Upper lobe of left lung (tissue), 6 donors: ENCODE data around the gene GBX1. TPM values are rescaled to one million over a fixed set of nuclear protein-coding genes. Genes with fewer than 3 reads are reported as not detected.

ENCODE experiments used
- ATAC-seq, 2 donors: fragments of 200-7000 bp; cut with Tn5 transposase; one replicate each; pipeline ENCODE4 v1.9.1; 2022; ENCODE audit warnings: mild to moderate bottlenecking in 2 of 2, moderate library complexity in 2 of 2; ENCODE audit not compliant: low FRiP score in 2 of 2
- DNase-seq, 2 donors: peaks; one replicate each; pipeline ENCODE4 v3.0.0-alpha.2; 2019 to 2020
- H3K27ac ChIP-seq, 4 donors: fragments of 200-600 bp; sonication (generic); one replicate each; pipeline ENCODE4 v1.5.1; 2016 to 2019
- H3K27me3 ChIP-seq, 4 donors: fragments of 200-600 bp; sonication (generic); one replicate each; pipeline ENCODE4 v1.5.1; 2017 to 2019
- H3K36me3 ChIP-seq, 4 donors: fragments of 200-600 bp; sonication (generic); one replicate each; pipeline ENCODE4 v1.5.1; 2016 to 2019
- H3K4me1 ChIP-seq, 4 donors: fragments of 200-600 bp; sonication (generic); one replicate each; pipeline ENCODE4 v1.5.1; 2018 to 2019
- H3K4me3 ChIP-seq, 4 donors: fragments of 200-600 bp; sonication (generic); one replicate each; pipeline ENCODE4 v1.5.1; 2017 to 2019; ENCODE audit warnings: mild to moderate bottlenecking in 2 of 4, moderate library complexity in 1 of 4
- H3K9me3 ChIP-seq, 4 donors: fragments of 200-600 bp; sonication (generic); one replicate each; pipeline ENCODE4 v1.5.1; 2018 to 2019
- EP300 ChIP-seq, 4 donors: sonication (generic); formaldehyde crosslinking; IDR thresholded peaks; one replicate each; pipeline ENCODE4 v1.5.1; 2017; ENCODE audit warnings: antibody characterized with exemption in 4 of 4, control low read depth in 2 of 4
- POLR2A ChIP-seq, 4 donors: fragments of 450-650 bp; IDR thresholded peaks; one replicate each; pipeline ENCODE4 v1.5.1; 2016 to 2017; ENCODE audit warnings: antibody characterized with exemption in 4 of 4, mild to moderate bottlenecking in 2 of 4
- POLR2AphosphoS5 ChIP-seq, 2 donors: sonication (generic); formaldehyde crosslinking; IDR thresholded peaks; one replicate each; pipeline ENCODE4 v1.5.1; 2017; ENCODE audit warnings: antibody characterized with exemption in 2 of 2
- WGBS, 2 donors: methylation state at CpG; one replicate each; pipeline ENCODE4 v1.1.5; 2017 to 2018; 5-methylcytosine and 5-hydroxymethylcytosine counted together
- total RNA-seq, 6 donors: library from RNA; depleted of rRNA in 4 of 6; stranded (reverse); fragments of >200 nt in 4 of 6; gene quantifications; one replicate each; pipeline versions ENCODE4 v1.1.0 to v1.2.1, GENCODE V29; 2016 to 2021
- TF ChIP-seq, protein P1 (sequence below), 6 experiments: fragments of 450-650 bp in 4 of 6; fragments of 200-600 bp in 2 of 6; sonication (generic) in 2 of 6; IDR thresholded peaks; one replicate each; pipeline ENCODE4 v1.5.1; 2016 to 2019; ENCODE audit warnings: antibody characterized with exemption in 6 of 6
- donor health status: DM: no; HTN: no; CAD: no; lungs with moderate emphysema.
- donor health status: DM: no; HTN: yes; CAD: no; lungs with severe emphysema.

GBX1 gene
- total RNA-seq, 6 donors from 2014 or later: not detected

GRCh38 chr7:151133986-151134742 lies 33.3 kb downstream of the GBX1 start:
- no peak overlapping the region for H3K4me3 ChIP-seq
- ATAC-seq (no peak), DNase-seq (peak in 1 of 2 donors; percentile 76)
- peaks cover 32 to 100% (median 92%) of the 10 kb centered on the region in 4 donors for H3K36me3 ChIP-seq
- H3K27ac ChIP-seq: no peak overlapping the region
- 91 to 94% methylated on average over 18 to 23 of the region's 24 CpGs for WGBS, 2 donors
- no peaks in the 10 kb centered on the region for H3K27me3 ChIP-seq
- TF ChIP-seq POLR2A (IDR thresholded peaks at IDR 0.05): no peak
- TF ChIP-seq POLR2AphosphoS5 (IDR thresholded peaks at IDR 0.05): no peak
- TF ChIP-seq, protein P1, sequence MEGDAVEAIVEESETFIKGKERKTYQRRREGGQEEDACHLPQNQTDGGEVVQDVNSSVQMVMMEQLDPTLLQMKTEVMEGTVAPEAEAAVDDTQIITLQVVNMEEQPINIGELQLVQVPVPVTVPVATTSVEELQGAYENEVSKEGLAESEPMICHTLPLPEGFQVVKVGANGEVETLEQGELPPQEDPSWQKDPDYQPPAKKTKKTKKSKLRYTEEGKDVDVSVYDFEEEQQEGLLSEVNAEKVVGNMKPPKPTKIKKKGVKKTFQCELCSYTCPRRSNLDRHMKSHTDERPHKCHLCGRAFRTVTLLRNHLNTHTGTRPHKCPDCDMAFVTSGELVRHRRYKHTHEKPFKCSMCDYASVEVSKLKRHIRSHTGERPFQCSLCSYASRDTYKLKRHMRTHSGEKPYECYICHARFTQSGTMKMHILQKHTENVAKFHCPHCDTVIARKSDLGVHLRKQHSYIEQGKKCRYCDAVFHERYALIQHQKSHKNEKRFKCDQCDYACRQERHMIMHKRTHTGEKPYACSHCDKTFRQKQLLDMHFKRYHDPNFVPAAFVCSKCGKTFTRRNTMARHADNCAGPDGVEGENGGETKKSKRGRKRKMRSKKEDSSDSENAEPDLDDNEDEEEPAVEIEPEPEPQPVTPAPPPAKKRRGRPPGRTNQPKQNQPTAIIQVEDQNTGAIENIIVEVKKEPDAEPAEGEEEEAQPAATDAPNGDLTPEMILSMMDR (IDR thresholded peaks at IDR 0.05): no peak
- TF ChIP-seq EP300 (IDR thresholded peaks at IDR 0.05): no peak
- H3K9me3 ChIP-seq: no peaks in the 10 kb centered on the region
- no peaks in the 10 kb centered on the region for H3K4me1 ChIP-seq

- H3K9me3 ChIP-seq: no peaks in the 10 kb centered on the region
- H3K4me3 ChIP-seq: no peak overlapping the region
- H3K27ac ChIP-seq: no peak overlapping the region
- no peaks in the 10 kb centered on the region for H3K27me3 ChIP-seq
- no peak for DNase-seq
- TF ChIP-seq POLR2A (IDR thresholded peaks at IDR 0.05): no peak
- no peak for TF ChIP-seq EP300 (IDR thresholded peaks at IDR 0.05)
- TF ChIP-seq, protein P1 (IDR thresholded peaks at IDR 0.05): no peak
- TF ChIP-seq POLR2AphosphoS5 (IDR thresholded peaks at IDR 0.05): no peak
- ATAC-seq: no peak
- no peaks in the 10 kb centered on the region for H3K4me1 ChIP-seq
- WGBS, 2 donors: 91 to 92% methylated on average over 16 of the region's 16 CpGs
- H3K36me3 ChIP-seq: peaks cover 37 to 100% (median 93%) of the 10 kb centered on the region in 4 donors
Observed at GRCh38 chr7:151133266-151133985, 34.1 kb downstream of the GBX1 start.

DNA sequence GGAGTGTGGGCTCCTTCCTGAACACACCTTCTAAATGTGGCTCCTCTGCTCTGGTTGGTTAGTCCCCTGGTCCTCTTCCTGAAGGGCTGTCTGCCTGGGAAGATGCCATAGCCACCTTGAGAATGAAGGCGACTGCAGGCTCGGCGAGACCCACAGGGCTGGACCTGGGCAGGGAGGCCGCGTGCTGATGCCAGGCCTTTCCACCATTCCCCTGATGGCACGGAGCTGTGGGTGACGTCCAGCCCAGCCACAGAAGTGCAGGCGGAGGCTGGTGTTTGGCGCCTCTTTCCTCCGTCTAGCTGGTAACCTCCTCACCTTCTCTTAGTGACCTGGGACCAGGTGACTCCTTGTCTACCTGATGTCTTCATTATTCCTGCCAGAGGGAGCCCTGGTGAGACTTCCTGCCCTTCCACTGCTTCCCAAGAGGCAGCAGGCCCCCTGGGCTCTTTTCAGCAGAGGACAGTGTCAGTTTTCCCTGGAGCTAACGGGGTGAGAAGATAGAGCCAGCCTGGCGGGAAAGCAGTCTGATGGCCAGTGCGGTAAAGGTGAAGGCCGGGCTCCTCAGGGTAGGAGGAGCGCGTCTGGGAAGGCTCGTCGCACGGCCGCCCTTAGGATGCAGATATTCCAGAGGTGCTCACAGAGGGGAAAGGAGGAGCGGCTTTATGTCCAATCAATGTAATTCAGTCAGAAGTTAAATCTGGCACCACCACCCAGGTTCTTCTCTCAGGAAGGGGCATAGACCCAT lies 34.9 kb downstream of the GBX1 start:
- H3K4me3 ChIP-seq: no peak overlapping the region
- 95% methylated on average over 11 to 21 of the region's 21 CpGs for whole genome bisulfite sequencing, 2 donors
- DNase-seq (no peak), ATAC-seq (no peak)
- no peak overlapping the region for H3K27ac ChIP-seq
- TF ChIP-seq, protein P1 (IDR thresholded peaks at IDR 0.05): no peak
- TF ChIP-seq EP300 (IDR thresholded peaks at IDR 0.05): no peak
- no peaks in the 10 kb centered on the region for H3K27me3 ChIP-seq
- peaks cover 40 to 100% (median 92%) of the 10 kb centered on the region in 4 donors for H3K36me3 ChIP-seq
- H3K4me1 ChIP-seq: no peaks in the 10 kb centered on the region
- no peaks in the 10 kb centered on the region for H3K9me3 ChIP-seq

- peak in 1 of 2 donors; percentile 76 for DNase-seq
- 75 to 83% methylated on average over 16 to 19 of the region's 19 CpGs for WGBS, 2 donors
- Histone ChIP-seq H3K4me3 (no peak overlapping the region), H3K27me3 (no peaks in the 10 kb centered on the region), H3K4me1 (peaks cover 0 to 2% (median 0%) of the 10 kb centered on the region in 4 donors), H3K9me3 (no peaks in the 10 kb centered on the region), H3K27ac (no peak overlapping the region), H3K36me3 (peaks cover 36 to 100% (median 86%) of the 10 kb centered on the region in 4 donors)
- no peak for TF ChIP-seq POLR2A (IDR thresholded peaks at IDR 0.05)
- TF ChIP-seq, protein P1 (IDR thresholded peaks at IDR 0.05): no peak
- TF ChIP-seq EP300 (IDR thresholded peaks at IDR 0.05): no peak
- TF ChIP-seq POLR2AphosphoS5 (IDR thresholded peaks at IDR 0.05): no peak
- ATAC-seq: no peak
Observed at GRCh38 chr7:151131592-151132293, 35.8 kb downstream of the GBX1 start.
